H1 (cell line): Measurements from ENCODE around the gene RTN4. TPM values are rescaled to one million over a fixed set of nuclear protein-coding genes. Genes with fewer than 3 reads are reported as not detected.

Experiments used
- CTCF ChIA-PET: fragments of 300-600 bp; sonication (Branson Sonifier 250); formaldehyde crosslinking; loops from one replicate; lab custom pipeline; 2021; ENCODE audit not compliant: partially characterized antibody; lab: Charles Lee
- POLR2A ChIA-PET: fragments of 300-600 bp; sonication (Branson Sonifier 250); formaldehyde crosslinking; loops from one replicate; lab custom pipeline; 2021; ENCODE audit warnings: inconsistent platforms; ENCODE audit not compliant: partially characterized antibody; lab: Charles Lee
- DNase-seq, 2 experiments: peaks; one replicate each; pipeline versions ENCODE4 v3.0.0 to v3.0.0-alpha.2; 2010 to 2022; ENCODE audit warnings: low spot score in 2 of 2, low read depth in 1 of 2, mixed read lengths in 1 of 2
- FAIRE-seq: peaks from 2 replicates; lab custom pipeline; 2011; peaks lifted over from hg19 to GRCh38; lab: Jason Lieb, UNC
- H2AFZ ChIP-seq: 2 replicates; pipeline ENCODE4 v1.8.1; 2012; ENCODE audit warnings: low read length, inconsistent platforms
- H2AK5ac ChIP-seq: 2 replicates; pipeline ENCODE4 v1.6.1; 2013; ENCODE audit warnings: low read depth, low read length
- H2BK120ac ChIP-seq: replicated peaks from 2 replicates; pipeline ENCODE3; 2013; ENCODE audit warnings: low read depth, low read length, inconsistent platforms
- H2BK12ac ChIP-seq: 2 replicates; pipeline ENCODE4 v1.6.1; 2013; ENCODE audit warnings: low read depth, low read length
- H2BK15ac ChIP-seq: 2 replicates; pipeline ENCODE4 v1.6.1; 2013; ENCODE audit warnings: low read length
- H2BK20ac ChIP-seq: 2 replicates; pipeline ENCODE4 v1.6.1; 2013; ENCODE audit warnings: low read length
- H2BK5ac ChIP-seq: 2 replicates; pipeline ENCODE4 v1.6.1; 2013; ENCODE audit warnings: low read depth, low read length
- H3K14ac ChIP-seq: 2 replicates; pipeline ENCODE4 v1.6.1; 2013; ENCODE audit warnings: inconsistent platforms; ENCODE audit not compliant: insufficient read length
- H3K18ac ChIP-seq: 2 replicates; pipeline ENCODE4 v1.6.1; 2013; ENCODE audit warnings: low read length; ENCODE audit errors: extremely low read depth
- H3K23ac ChIP-seq: 2 replicates; pipeline ENCODE4 v1.6.1; 2013; ENCODE audit warnings: inconsistent platforms; ENCODE audit not compliant: insufficient read length
- H3K23me2 ChIP-seq: 2 replicates; pipeline ENCODE4 v1.6.1; 2013; ENCODE audit warnings: low read depth, low read length
- H3K27ac ChIP-seq: 2 replicates; pipeline ENCODE4 v1.6.1; 2011; ENCODE audit warnings: low read depth, low read length, inconsistent platforms
- H3K27me3 ChIP-seq, 4 experiments: replicated peaks in 1 of 4; 1 replicate in 1 of 4; 2 replicates in 3 of 4; pipeline versions ENCODE4 v1.6.1 to v1.8.1; 2011 to 2013; ENCODE audit warnings: low read length in 3 of 4, mild to moderate bottlenecking in 3 of 4, inconsistent platforms in 2 of 4, mixed read lengths in 2 of 4, moderate library complexity in 1 of 4; ENCODE audit not compliant: control insufficient read depth in 3 of 4, insufficient read depth in 3 of 4; ENCODE audit errors: extremely low read depth in 1 of 4
- H3K36me3 ChIP-seq, 4 experiments: 2 replicates each; pipeline versions ENCODE4 v1.6.1 to v1.8.1; 2011 to 2013; ENCODE audit warnings: mild to moderate bottlenecking in 4 of 4, low read length in 3 of 4, moderate library complexity in 2 of 4, control low read depth in 1 of 4, inconsistent platforms in 1 of 4; ENCODE audit not compliant: insufficient read depth in 4 of 4, control insufficient read depth in 2 of 4
- H3K4ac ChIP-seq: replicated peaks from 2 replicates; pipeline ENCODE3; 2013; ENCODE audit warnings: low read length, low read depth, mixed read lengths, inconsistent platforms; ENCODE audit not compliant: insufficient read length
- H3K4me1 ChIP-seq, 4 experiments: replicated peaks in 1 of 4; 1 replicate in 1 of 4; 2 replicates in 3 of 4; pipeline versions ENCODE4 v1.6.1 to v1.8.1; 2011 to 2013; ENCODE audit warnings: low read length in 3 of 4, inconsistent platforms in 2 of 4, mixed read lengths in 1 of 4; ENCODE audit not compliant: insufficient read depth in 4 of 4, control insufficient read depth in 3 of 4
- H3K4me2 ChIP-seq, 2 experiments: 2 replicates each; pipeline versions ENCODE4 v1.6.1 to v1.8.1; 2011 to 2013; ENCODE audit warnings: low read depth in 2 of 2, low read length in 2 of 2, control low read depth in 1 of 2, inconsistent platforms in 1 of 2, mild to moderate bottlenecking in 1 of 2; ENCODE audit not compliant: insufficient read depth in 1 of 2
- H3K4me3 ChIP-seq, 4 experiments: fragments of 200-600, 300-600 bp in 1 of 4; sonication (generic), shearing (Covaris generic), sonication (Bioruptor Twin) in 1 of 4; 2 replicates each; pipeline versions ENCODE4 v1.5.1 to v1.8.1; 2011 to 2016; ENCODE audit warnings: low read length in 4 of 4, low read depth in 3 of 4, control low read depth in 2 of 4, inconsistent platforms in 2 of 4, mild to moderate bottlenecking in 2 of 4, mixed read lengths in 1 of 4, moderate library complexity in 1 of 4; ENCODE audit not compliant: insufficient read depth in 2 of 4; ENCODE audit errors: extremely low read depth in 1 of 4
- H3K56ac ChIP-seq: replicated peaks from 2 replicates; pipeline ENCODE3; 2013; ENCODE audit warnings: low read depth, mild to moderate bottlenecking, mixed read lengths, low read length, inconsistent platforms; ENCODE audit not compliant: insufficient read length
- H3K79me1 ChIP-seq: 2 replicates; pipeline ENCODE4 v1.6.1; 2013; ENCODE audit warnings: low read depth, low read length, control low read depth
- H3K79me2 ChIP-seq, 2 experiments: 2 replicates each; pipeline versions ENCODE4 v1.6.1 to v1.8.1; 2012 to 2013; ENCODE audit warnings: low read length in 2 of 2, mild to moderate bottlenecking in 2 of 2, inconsistent platforms in 1 of 2; ENCODE audit not compliant: insufficient read depth in 2 of 2, control insufficient read depth in 1 of 2
- H3K9ac ChIP-seq, 4 experiments: replicated peaks in 1 of 4; 1 replicate in 1 of 4; 2 replicates in 3 of 4; pipeline versions ENCODE4 v1.6.1 to v1.8.1; 2011 to 2013; ENCODE audit warnings: low read depth in 3 of 4, low read length in 3 of 4, control low read depth in 2 of 4, mild to moderate bottlenecking in 2 of 4, moderate library complexity in 2 of 4, inconsistent platforms in 1 of 4; ENCODE audit errors: extremely low read depth in 1 of 4
- H3K9me3 ChIP-seq, 2 experiments: 2 replicates each; pipeline versions ENCODE4 v1.6.1 to v1.8.1; 2012 to 2013; ENCODE audit warnings: mild to moderate bottlenecking in 2 of 2, moderate library complexity in 2 of 2, control low read depth in 1 of 2, inconsistent platforms in 1 of 2, low read depth in 1 of 2, low read length in 1 of 2, mixed read lengths in 1 of 2; ENCODE audit not compliant: insufficient read depth in 2 of 2
- H4K20me1 ChIP-seq, 2 experiments: replicated peaks in 1 of 2; 2 replicates each; pipeline versions ENCODE3 to v1.8.1; 2011 to 2013; ENCODE audit warnings: inconsistent platforms in 2 of 2, low read length in 2 of 2, mild to moderate bottlenecking in 1 of 2; ENCODE audit not compliant: insufficient read depth in 2 of 2, control insufficient read depth in 1 of 2
- H4K5ac ChIP-seq: 2 replicates; pipeline ENCODE4 v1.6.1; 2013; ENCODE audit warnings: low read length, low read depth, mixed read lengths, inconsistent platforms; ENCODE audit not compliant: insufficient read length
- H4K8ac ChIP-seq: 2 replicates; pipeline ENCODE4 v1.8.0; 2013; ENCODE audit warnings: mild to moderate bottlenecking, moderate library complexity, low read length, inconsistent platforms; ENCODE audit not compliant: insufficient read depth; ENCODE audit errors: extremely low read depth
- H4K91ac ChIP-seq: replicated peaks from 2 replicates; pipeline ENCODE3; 2013; ENCODE audit warnings: low read length, mixed read lengths, inconsistent platforms; ENCODE audit not compliant: insufficient read length
- BACH1 ChIP-seq: IDR thresholded peaks from 2 replicates; pipeline ENCODE4 v1.6.1; 2012; ENCODE audit warnings: low read length, improper control_type of control experiment
- BCL11A ChIP-seq, 2 experiments: IDR thresholded peaks; one replicate each; pipeline ENCODE4 v1.6.1; 2011; ENCODE audit warnings: low read depth in 2 of 2, low read length in 2 of 2, mild to moderate bottlenecking in 2 of 2
- CHD2 ChIP-seq: IDR thresholded peaks from 2 replicates; pipeline ENCODE4 v1.6.1; 2012; ENCODE audit warnings: low read length, improper control_type of control experiment
- EZH2 ChIP-seq: fragments of 200-600 bp; sonication (generic); IDR thresholded peaks from 2 replicates; pipeline ENCODE4 v1.7.1; 2012; ENCODE audit warnings: low read depth, mild to moderate bottlenecking, moderate library complexity, low read length, inconsistent platforms; ENCODE audit not compliant: severe bottlenecking
- GTF2F1 ChIP-seq: IDR thresholded peaks from 2 replicates; pipeline ENCODE4 v1.6.1; 2012; ENCODE audit warnings: low read depth, low read length, improper control_type of control experiment, borderline replicate concordance
- HDAC6 ChIP-seq: IDR thresholded peaks from one replicate; pipeline ENCODE4 v1.7.1; 2012; ENCODE audit warnings: low read depth, mild to moderate bottlenecking, inconsistent platforms, low read length, moderate library complexity
- JUND ChIP-seq: IDR thresholded peaks from 2 replicates; pipeline ENCODE4 v1.6.1; 2011; ENCODE audit warnings: mild to moderate bottlenecking, improper control_type of control experiment, low read length
- KDM1A ChIP-seq: fragments of 200-600, 300-600 bp; sonication (generic); IDR thresholded peaks from 2 replicates; pipeline ENCODE4 v1.7.1; 2016; ENCODE audit warnings: mild to moderate bottlenecking, low read length, borderline replicate concordance
- NRF1 ChIP-seq: IDR thresholded peaks from 2 replicates; pipeline ENCODE4 v1.6.1; 2011; ENCODE audit warnings: mild to moderate bottlenecking, low read depth, low read length, improper control_type of control experiment
- RAD21 ChIP-seq, 2 experiments: IDR thresholded peaks in 1 of 2; conservative IDR thresholded peaks in 1 of 2; 2 replicates each; pipeline ENCODE4 v1.6.1; 2011; ENCODE audit warnings: low read depth in 2 of 2, low read length in 2 of 2, improper control_type of control experiment in 1 of 2, inconsistent platforms in 1 of 2, mild to moderate bottlenecking in 1 of 2, moderate library complexity in 1 of 2
- SIN3A ChIP-seq, 2 experiments: IDR thresholded peaks in 1 of 2; conservative IDR thresholded peaks in 1 of 2; 2 replicates each; pipeline ENCODE4 v1.6.1; 2011 to 2012; ENCODE audit warnings: low read length in 2 of 2, improper control_type of control experiment in 1 of 2, low read depth in 1 of 2, mild to moderate bottlenecking in 1 of 2
- TCF12 ChIP-seq: IDR thresholded peaks from 2 replicates; pipeline ENCODE4 v1.6.1; 2011; ENCODE audit warnings: low read depth, mild to moderate bottlenecking, low read length
- ZNF274 ChIP-seq: IDR thresholded peaks from 2 replicates; pipeline ENCODE4 v1.7.0; 2012; ENCODE audit warnings: low read length, borderline replicate concordance; ENCODE audit errors: extremely low read depth
- WGBS, 2 experiments: shearing (Covaris generic) in 1 of 2; methylation state at CpG; one replicate each; pipeline versions ENCODE4 v1.1.6 to v1.1.7; 2013 to 2015; ENCODE audit warnings: low lambda C conversion rate in 2 of 2, mixed read lengths in 2 of 2, inconsistent platforms in 1 of 2, low coverage in 1 of 2, missing lambda C conversion rate in 1 of 2; ENCODE audit not compliant: insufficient replicate concordance in 2 of 2, insufficient coverage in 1 of 2, insufficient read length in 1 of 2; ENCODE audit errors: extremely low coverage in 1 of 2, missing lambda C conversion rate in 1 of 2; 5-methylcytosine and 5-hydroxymethylcytosine counted together
- polyA plus RNA-seq, 7 experiments: library from polyadenylated mRNA; depleted of rRNA in 3 of 7; stranded (reverse) in 5 of 7; unstranded in 2 of 7; fragments of >200 nt in 5 of 7; fragments of 200-250 nt in 2 of 7; gene quantifications; 1 replicate in 5 of 7; 2 replicates in 1 of 7; 4 replicates in 1 of 7; pipeline versions ENCODE4 v1.2.1 to v1.2.3, GENCODE V29; 2011 to 2013; ENCODE audit warnings: missing spikeins in 2 of 7, mixed read lengths in 2 of 7
- total RNA-seq: library from RNA; stranded (reverse); fragmentation: NEBNext Ultra II Directional; extraction: Animal tissue kit (Norgen Biotek cat#: 25700); gene quantifications from 2 replicates; pipeline ENCODE4 v1.2.1, GENCODE V29; 2021

RTN4 gene
- total and polyA plus RNA-seq, 2 of the 8 experiments (the other 6 are each of a cell fraction or from before 2014, with no cell fraction given) = 179 to 242 TPM

DNA sequence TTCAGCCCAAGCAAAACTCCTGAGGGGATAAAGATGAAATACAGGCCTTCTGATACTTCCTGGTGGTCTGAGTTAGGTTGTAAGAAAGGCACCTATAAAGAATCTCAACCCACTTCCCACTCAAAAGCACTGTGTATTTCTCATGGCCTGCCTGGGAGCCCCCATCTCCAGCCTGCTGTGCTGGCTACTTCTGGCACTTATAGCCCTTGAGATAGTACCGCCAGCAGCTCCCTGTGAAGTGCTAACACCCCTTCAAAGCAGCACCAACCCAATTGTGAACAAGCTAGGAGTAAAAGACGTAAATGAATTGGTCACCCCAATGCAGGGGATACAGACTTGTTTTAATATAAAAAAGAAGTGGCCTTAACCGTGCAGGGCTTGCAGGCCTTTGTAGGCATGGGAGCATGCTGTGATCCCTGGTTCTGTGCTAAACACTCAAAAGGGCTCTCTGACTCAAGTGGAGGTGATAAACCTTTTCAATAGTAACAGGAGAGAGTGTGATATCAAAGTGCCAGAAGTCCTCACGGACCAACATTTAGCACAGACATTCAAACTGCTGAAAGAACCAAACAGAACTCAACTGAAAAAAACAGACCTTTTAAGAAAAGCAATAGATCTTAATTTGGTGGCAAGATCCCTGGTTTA is 80.8 kb downstream of the RTN4 start:
- Histone ChIP-seq H3K14ac (no peak overlapping the region), H3K56ac (no peak overlapping the region), H3K18ac (no peak overlapping the region), H2BK5ac (no peak overlapping the region), H2BK20ac (no peak overlapping the region), H3K27ac (no peak overlapping the region), H3K9me3 (no peaks in the 10 kb centered on the region), H4K91ac (no peak overlapping the region), H2AFZ (no peak overlapping the region), H3K9ac (no peak overlapping the region), H2BK12ac (no peak overlapping the region), H2BK15ac (no peak overlapping the region), H4K8ac (no peak overlapping the region), H4K20me1 (no peaks in the 10 kb centered on the region), H3K23me2 (no peaks in the 10 kb centered on the region), H3K79me1 (no peaks in the 10 kb centered on the region; the same call in 1 of the 2 replicates), H3K4me3 (no peak overlapping the region), H3K4me2 (no peak overlapping the region), H3K23ac (no peak overlapping the region), H3K79me2 (peaks cover 0 to under 1% of the 10 kb centered on the region in 2 experiments; a peak in 1 of 4 replicates), H2BK120ac (no peak overlapping the region), H3K4me1 (peaks cover 0 to 3% (median under 1%) of the 10 kb centered on the region in 4 experiments; a peak in 2 of 7 replicates), H3K27me3 (no peaks in the 10 kb centered on the region), H2AK5ac (no peak overlapping the region), H4K5ac (no peak overlapping the region), H3K36me3 (peaks cover 0 to 25% (median 7%) of the 10 kb centered on the region in 4 experiments; a peak in 3 of 8 replicates), H3K4ac (no peak overlapping the region)
- FAIRE-seq (no peak), DNase-seq (no peak)
- ChIA-PET CTCF (interaction anchor here (0.7 to 1.4 kb wide), 4 partner anchors 18 to 208 kb away, joined by 3 to 6 read pairs (median 4); no protein-coding TSS in a partner anchor), POLR2A (interaction anchor here (1.7 to 2.8 kb wide), 2 partner anchors 9 to 16 kb away, joined by 4 to 13 read pairs; no protein-coding TSS in a partner anchor)
- 83% methylated on average over 4 of the region's 4 CpGs; no CpG with 5 or more reads in 1 of the 2 experiments for WGBS, 2 experiments
- TF ChIP-seq TCF12 (no peak), SIN3A (conservative IDR thresholded peaks at IDR 0.05 in 1 of 2, IDR thresholded peaks at IDR 0.05 in 1 of 2; ENCODE audit: low read depth in 1 of 2, low read length in 2 of 2) (no peak), NRF1 (no peak), EZH2 (no peak), ZNF274 (no peak), JUND (no peak), BACH1 (no peak), KDM1A (no peak), RAD21 (IDR thresholded peaks at IDR 0.05 in 1 of 2, conservative IDR thresholded peaks at IDR 0.05 in 1 of 2; ENCODE audit: low read depth in 2 of 2, low read length in 2 of 2) (no peak), HDAC6 (no peak), BCL11A (IDR thresholded peaks at IDR 0.05; ENCODE audit: low read depth in 2 of 2, low read length in 2 of 2) (no peak), CHD2 (no peak), GTF2F1 (no peak)
